Ishikawa (cell line): ENCODE results near the gene EPS15.

Experiments
- TEAD4 ChIP-seq: IDR thresholded peaks from 2 replicates; pipeline ENCODE4 v1.6.1; 2012
- TF ChIP-seq, protein P1 (sequence below): IDR thresholded peaks from 2 replicates; pipeline ENCODE4 v1.6.1; 2012; ENCODE audit warnings: low read depth, mild to moderate bottlenecking

DNA sequence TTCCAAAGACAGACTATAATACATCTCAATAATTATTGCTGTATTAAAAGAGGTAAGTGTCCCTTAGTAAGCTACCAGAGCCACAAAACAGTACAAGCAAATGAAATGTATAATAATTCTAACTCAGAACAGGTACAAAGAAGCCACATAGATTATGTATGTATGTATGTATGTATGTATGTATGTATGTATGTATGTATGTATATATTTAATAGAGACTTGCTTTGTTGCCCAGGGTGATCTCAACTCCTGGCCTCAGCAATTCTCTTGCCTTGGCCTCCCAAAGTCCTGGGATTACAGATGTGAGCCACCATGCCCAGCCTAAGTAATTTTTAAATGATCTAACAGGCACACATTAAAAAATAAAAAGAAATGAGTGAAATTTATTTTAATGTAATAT is 86.9 kb downstream of the EPS15 start:
- TF ChIP-seq, protein P1, sequence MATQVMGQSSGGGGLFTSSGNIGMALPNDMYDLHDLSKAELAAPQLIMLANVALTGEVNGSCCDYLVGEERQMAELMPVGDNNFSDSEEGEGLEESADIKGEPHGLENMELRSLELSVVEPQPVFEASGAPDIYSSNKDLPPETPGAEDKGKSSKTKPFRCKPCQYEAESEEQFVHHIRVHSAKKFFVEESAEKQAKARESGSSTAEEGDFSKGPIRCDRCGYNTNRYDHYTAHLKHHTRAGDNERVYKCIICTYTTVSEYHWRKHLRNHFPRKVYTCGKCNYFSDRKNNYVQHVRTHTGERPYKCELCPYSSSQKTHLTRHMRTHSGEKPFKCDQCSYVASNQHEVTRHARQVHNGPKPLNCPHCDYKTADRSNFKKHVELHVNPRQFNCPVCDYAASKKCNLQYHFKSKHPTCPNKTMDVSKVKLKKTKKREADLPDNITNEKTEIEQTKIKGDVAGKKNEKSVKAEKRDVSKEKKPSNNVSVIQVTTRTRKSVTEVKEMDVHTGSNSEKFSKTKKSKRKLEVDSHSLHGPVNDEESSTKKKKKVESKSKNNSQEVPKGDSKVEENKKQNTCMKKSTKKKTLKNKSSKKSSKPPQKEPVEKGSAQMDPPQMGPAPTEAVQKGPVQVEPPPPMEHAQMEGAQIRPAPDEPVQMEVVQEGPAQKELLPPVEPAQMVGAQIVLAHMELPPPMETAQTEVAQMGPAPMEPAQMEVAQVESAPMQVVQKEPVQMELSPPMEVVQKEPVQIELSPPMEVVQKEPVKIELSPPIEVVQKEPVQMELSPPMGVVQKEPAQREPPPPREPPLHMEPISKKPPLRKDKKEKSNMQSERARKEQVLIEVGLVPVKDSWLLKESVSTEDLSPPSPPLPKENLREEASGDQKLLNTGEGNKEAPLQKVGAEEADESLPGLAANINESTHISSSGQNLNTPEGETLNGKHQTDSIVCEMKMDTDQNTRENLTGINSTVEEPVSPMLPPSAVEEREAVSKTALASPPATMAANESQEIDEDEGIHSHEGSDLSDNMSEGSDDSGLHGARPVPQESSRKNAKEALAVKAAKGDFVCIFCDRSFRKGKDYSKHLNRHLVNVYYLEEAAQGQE: no peak
- TF ChIP-seq TEAD4: no peak
